ENCODE measurements around the gene TMEM37. TPM values are rescaled to one million over a fixed set of nuclear protein-coding genes. Genes with fewer than 3 reads are reported as not detected.

Gene TMEM37
- total RNA-seq, 1 experiment from 2014 or later = 2.3 TPM

DNA sequence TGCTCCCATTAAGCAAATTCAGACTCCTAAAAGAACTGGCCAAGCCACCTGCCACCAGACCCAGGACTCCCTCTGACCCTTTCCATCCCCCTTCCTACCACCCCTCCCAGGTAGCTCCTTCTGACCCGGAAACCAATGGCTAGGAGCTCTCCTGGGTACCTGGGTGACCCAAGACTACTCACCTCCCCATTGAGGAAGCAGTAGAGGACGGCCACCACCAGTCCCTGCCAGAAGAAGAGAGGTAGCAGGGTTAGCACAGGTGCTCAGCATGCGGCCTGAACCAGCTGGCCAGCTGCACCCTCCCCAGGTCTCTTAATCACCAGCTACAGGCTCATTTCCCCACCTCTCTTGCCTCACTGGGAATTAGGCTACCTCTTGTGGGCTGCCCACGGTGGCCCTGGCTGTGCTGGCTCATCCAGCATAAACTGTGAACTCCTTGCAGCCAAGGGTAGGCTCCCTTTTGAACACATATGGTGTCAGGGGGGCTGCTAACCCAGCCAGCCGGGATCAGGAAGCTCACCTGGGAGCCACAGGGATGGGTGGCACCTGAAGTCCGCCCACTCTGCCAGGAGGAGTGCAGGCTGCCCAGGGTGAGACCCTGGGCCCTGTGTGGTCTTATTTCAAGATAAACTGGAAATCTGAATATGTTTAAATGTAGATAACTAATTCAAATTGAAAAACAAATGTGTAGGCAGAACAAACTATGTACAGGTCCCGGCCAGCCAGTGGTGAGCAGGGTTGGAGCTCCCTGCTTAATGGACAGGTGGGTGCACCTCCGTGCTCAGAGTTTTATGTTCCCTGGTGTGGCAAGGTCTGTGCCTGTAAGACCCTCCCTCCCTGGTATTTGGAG, 9.9 kb downstream of the TMEM37 start:
- no peak for DNase-seq (ENCODE audit: low read depth, low spot score)
- POLR2A ChIA-PET = no interaction called here
- CTCF ChIA-PET = no interaction called here

DNA sequence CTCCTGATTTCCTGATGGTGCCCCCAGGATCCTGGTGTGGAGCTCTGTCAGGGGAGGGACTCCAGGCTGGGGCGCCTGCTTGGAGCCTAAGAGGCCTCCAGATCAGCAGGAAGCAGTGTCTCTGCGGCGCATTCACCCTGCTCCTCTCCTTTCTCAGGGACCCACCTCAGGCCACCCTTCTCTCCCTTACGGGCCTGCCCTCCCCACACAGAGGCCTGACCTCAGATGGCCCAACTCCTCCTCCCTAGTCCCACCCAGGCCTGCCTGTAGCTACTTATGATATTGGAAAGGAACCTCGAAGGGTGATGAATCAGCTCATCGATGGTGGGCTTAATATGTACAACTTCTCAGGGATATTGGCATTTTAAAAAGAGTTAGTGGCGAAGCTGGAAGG, 10.6 kb downstream of the TMEM37 start:
- ATAC-seq = no peak
- ChIA-PET POLR2A (no interaction called here), CTCF (no interaction called here), RAD21 (ENCODE audit: low non-redundant PET in 1 of 2, low total read pairs in 2 of 2, uncharacterized antibody in 2 of 2, unreplicated experiment in 2 of 2) (no interaction called here)
- Histone ChIP-seq H3K27ac (ENCODE audit: low read depth, low read length) (no peak overlapping the region), H3K9ac (ENCODE audit: low read length) (no peak overlapping the region), H4K20me1 (ENCODE audit: insufficient read depth) (no peaks in the 10 kb centered on the region), H3K4me3 (replicated peaks in 1 of 2; ENCODE audit: low read depth in 1 of 2, low read length in 2 of 2) (no peak overlapping the region), H3K79me2 (ENCODE audit: insufficient read depth, low read length) (no peaks in the 10 kb centered on the region), H3K9me2 (ENCODE audit: insufficient read depth) (no peaks in the 10 kb centered on the region), H3K27me3 (ENCODE audit: insufficient read depth, low read length) (no peaks in the 10 kb centered on the region), H3K36me3 (ENCODE audit: control insufficient read depth in 1 of 2, insufficient read depth in 2 of 2, low read length in 2 of 2) (no peaks in the 10 kb centered on the region), H3K4me2 (ENCODE audit: low read length) (no peak overlapping the region), H2AFZ (ENCODE audit: low read depth, low read length, poor library complexity, severe bottlenecking) (no peak overlapping the region), H3K4me1 (ENCODE audit: control insufficient read depth in 1 of 2, insufficient read depth in 2 of 2, low read length in 2 of 2) (no peaks in the 10 kb centered on the region), H3K9me3 (ENCODE audit: control insufficient read depth in 1 of 2, insufficient read depth in 1 of 2, low read depth in 1 of 2, low read length in 2 of 2) (no peaks in the 10 kb centered on the region)
- intact Hi-C loops (cut with micrococcal nuclease) = no loop called here
- no TSS peak for BruUV-seq (replicated peaks)
- no peak for DNase-seq (ENCODE audit: low read depth, low spot score)
- TF ChIP-seq POLR2A (IDR thresholded peaks at IDR 0.05; ENCODE audit: borderline replicate concordance, extremely low read depth, insufficient read depth, insufficient read length) = no peak
- TF ChIP-seq, protein P1, sequence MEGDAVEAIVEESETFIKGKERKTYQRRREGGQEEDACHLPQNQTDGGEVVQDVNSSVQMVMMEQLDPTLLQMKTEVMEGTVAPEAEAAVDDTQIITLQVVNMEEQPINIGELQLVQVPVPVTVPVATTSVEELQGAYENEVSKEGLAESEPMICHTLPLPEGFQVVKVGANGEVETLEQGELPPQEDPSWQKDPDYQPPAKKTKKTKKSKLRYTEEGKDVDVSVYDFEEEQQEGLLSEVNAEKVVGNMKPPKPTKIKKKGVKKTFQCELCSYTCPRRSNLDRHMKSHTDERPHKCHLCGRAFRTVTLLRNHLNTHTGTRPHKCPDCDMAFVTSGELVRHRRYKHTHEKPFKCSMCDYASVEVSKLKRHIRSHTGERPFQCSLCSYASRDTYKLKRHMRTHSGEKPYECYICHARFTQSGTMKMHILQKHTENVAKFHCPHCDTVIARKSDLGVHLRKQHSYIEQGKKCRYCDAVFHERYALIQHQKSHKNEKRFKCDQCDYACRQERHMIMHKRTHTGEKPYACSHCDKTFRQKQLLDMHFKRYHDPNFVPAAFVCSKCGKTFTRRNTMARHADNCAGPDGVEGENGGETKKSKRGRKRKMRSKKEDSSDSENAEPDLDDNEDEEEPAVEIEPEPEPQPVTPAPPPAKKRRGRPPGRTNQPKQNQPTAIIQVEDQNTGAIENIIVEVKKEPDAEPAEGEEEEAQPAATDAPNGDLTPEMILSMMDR (IDR thresholded peaks at IDR 0.05 in 2 of 3, conservative IDR thresholded peaks at IDR 0.05 in 1 of 3; ENCODE audit: borderline replicate concordance in 1 of 3, insufficient read depth in 1 of 3, low read depth in 2 of 3, low read length in 2 of 3) = no peak
- no peak for TF ChIP-seq SIN3A (IDR thresholded peaks at IDR 0.05; ENCODE audit: low read depth)
- TF ChIP-seq JUND (IDR thresholded peaks at IDR 0.05) = no peak
- TF ChIP-seq RAD21 (IDR thresholded peaks at IDR 0.05; ENCODE audit: low read depth) = no peak
- TF ChIP-seq EZH2 (IDR thresholded peaks at IDR 0.05) = no peak
- no peak for TF ChIP-seq EZH2phosphoT487 (IDR thresholded peaks at IDR 0.05; ENCODE audit: borderline replicate concordance)
- no peak for TF ChIP-seq FOSL1 (IDR thresholded peaks at IDR 0.05; ENCODE audit: low read depth)
- no peak for TF ChIP-seq ZNF274 (IDR thresholded peaks at IDR 0.05; ENCODE audit: low read depth, low read length)
- TF ChIP-seq, protein P2, sequence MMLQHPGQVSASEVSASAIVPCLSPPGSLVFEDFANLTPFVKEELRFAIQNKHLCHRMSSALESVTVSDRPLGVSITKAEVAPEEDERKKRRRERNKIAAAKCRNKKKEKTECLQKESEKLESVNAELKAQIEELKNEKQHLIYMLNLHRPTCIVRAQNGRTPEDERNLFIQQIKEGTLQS (IDR thresholded peaks at IDR 0.05) = no peak
- TF ChIP-seq CEBPB (IDR thresholded peaks at IDR 0.05; ENCODE audit: low read depth) = no peak

More for the DNA sequence above, 9.9 kb downstream of the TMEM37 start:
- Histone ChIP-seq H3K27ac (ENCODE audit: low read depth, low read length) (no peak overlapping the region), H3K9me3 (ENCODE audit: control insufficient read depth in 1 of 2, insufficient read depth in 1 of 2, low read depth in 1 of 2, low read length in 2 of 2) (no peaks in the 10 kb centered on the region), H3K4me3 (replicated peaks in 1 of 2; ENCODE audit: low read depth in 1 of 2, low read length in 2 of 2) (no peak overlapping the region), H3K9me2 (ENCODE audit: insufficient read depth) (no peaks in the 10 kb centered on the region), H3K27me3 (ENCODE audit: insufficient read depth, low read length) (no peaks in the 10 kb centered on the region), H3K4me2 (ENCODE audit: low read length) (no peak overlapping the region), H3K9ac (ENCODE audit: low read length) (no peak overlapping the region), H4K20me1 (ENCODE audit: insufficient read depth) (no peaks in the 10 kb centered on the region), H2AFZ (ENCODE audit: low read depth, low read length, poor library complexity, severe bottlenecking) (no peak overlapping the region), H3K36me3 (ENCODE audit: control insufficient read depth in 1 of 2, insufficient read depth in 2 of 2, low read length in 2 of 2) (no peaks in the 10 kb centered on the region), H3K79me2 (ENCODE audit: insufficient read depth, low read length) (no peaks in the 10 kb centered on the region), H3K4me1 (ENCODE audit: control insufficient read depth in 1 of 2, insufficient read depth in 2 of 2, low read length in 2 of 2) (no peaks in the 10 kb centered on the region)
- RAD21 ChIA-PET (ENCODE audit: low non-redundant PET in 1 of 2, low total read pairs in 2 of 2, uncharacterized antibody in 2 of 2, unreplicated experiment in 2 of 2) = interaction anchor here in 1 of 2 experiments (0.6 kb wide), 1 partner anchor 98 kb away, joined by 3 read pairs; no protein-coding TSS in a partner anchor
- TF ChIP-seq, protein P3, sequence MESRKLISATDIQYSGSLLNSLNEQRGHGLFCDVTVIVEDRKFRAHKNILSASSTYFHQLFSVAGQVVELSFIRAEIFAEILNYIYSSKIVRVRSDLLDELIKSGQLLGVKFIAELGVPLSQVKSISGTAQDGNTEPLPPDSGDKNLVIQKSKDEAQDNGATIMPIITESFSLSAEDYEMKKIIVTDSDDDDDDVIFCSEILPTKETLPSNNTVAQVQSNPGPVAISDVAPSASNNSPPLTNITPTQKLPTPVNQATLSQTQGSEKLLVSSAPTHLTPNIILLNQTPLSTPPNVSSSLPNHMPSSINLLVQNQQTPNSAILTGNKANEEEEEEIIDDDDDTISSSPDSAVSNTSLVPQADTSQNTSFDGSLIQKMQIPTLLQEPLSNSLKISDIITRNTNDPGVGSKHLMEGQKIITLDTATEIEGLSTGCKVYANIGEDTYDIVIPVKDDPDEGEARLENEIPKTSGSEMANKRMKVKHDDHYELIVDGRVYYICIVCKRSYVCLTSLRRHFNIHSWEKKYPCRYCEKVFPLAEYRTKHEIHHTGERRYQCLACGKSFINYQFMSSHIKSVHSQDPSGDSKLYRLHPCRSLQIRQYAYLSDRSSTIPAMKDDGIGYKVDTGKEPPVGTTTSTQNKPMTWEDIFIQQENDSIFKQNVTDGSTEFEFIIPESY (IDR thresholded peaks at IDR 0.05; ENCODE audit: extremely low read depth, insufficient replicate concordance, low read length) = no peak
- TF ChIP-seq, protein P2 (IDR thresholded peaks at IDR 0.05) = no peak
- no peak for TF ChIP-seq SRF (IDR thresholded peaks at IDR 0.05; ENCODE audit: low read depth)
- intact Hi-C loops (cut with micrococcal nuclease) = no loop called here
- BruUV-seq (replicated peaks) = no TSS peak
- ATAC-seq = no peak

Measured in HCT116 (cell line).